NT2/D1 (cell line): ENCODE data around the gene GNAQ.
A peak's percentile ranks its signal among the peaks of the same experiment; 100 is the strongest.

Source experiments
- DNase-seq: peaks from one replicate; pipeline ENCODE4 v3.0.0-alpha.2; 2011; ENCODE audit warnings: low read depth, low spot score
- H3K27me3 ChIP-seq: 2 replicates; pipeline ENCODE4 v1.6.0; 2011; ENCODE audit warnings: mild to moderate bottlenecking; ENCODE audit not compliant: insufficient read length, insufficient read depth
- H3K36me3 ChIP-seq: 2 replicates; pipeline ENCODE4 v1.6.1; 2011; ENCODE audit warnings: mild to moderate bottlenecking, low read length, mixed read lengths; ENCODE audit not compliant: insufficient read depth, insufficient read length
- H3K4me1 ChIP-seq: 2 replicates; pipeline ENCODE4 v1.5.1; 2011; ENCODE audit not compliant: insufficient read depth, insufficient read length
- H3K4me3 ChIP-seq: 2 replicates; pipeline ENCODE4 v1.5.1; 2011; ENCODE audit warnings: low read depth; ENCODE audit not compliant: insufficient read length
- H3K9ac ChIP-seq: 2 replicates; pipeline ENCODE4 v1.6.0; 2011; ENCODE audit warnings: low read depth; ENCODE audit not compliant: insufficient read length
- H3K9me3 ChIP-seq: 2 replicates; pipeline ENCODE4 v1.5.1; 2011; ENCODE audit warnings: mild to moderate bottlenecking, low read length; ENCODE audit not compliant: insufficient read depth
- SUZ12 ChIP-seq: IDR thresholded peaks from 2 replicates; pipeline ENCODE4 v1.6.1; 2011; ENCODE audit not compliant: insufficient read length, insufficient read depth; ENCODE audit errors: extremely low read depth
- YY1 ChIP-seq: IDR thresholded peaks from 2 replicates; pipeline ENCODE4 v1.6.1; 2011; ENCODE audit not compliant: insufficient read length, insufficient read depth
- ZNF274 ChIP-seq: IDR thresholded peaks from 2 replicates; pipeline ENCODE4 v1.6.1; 2011; ENCODE audit warnings: mild to moderate bottlenecking, low read depth, low read length

GNAQ gene

DNA sequence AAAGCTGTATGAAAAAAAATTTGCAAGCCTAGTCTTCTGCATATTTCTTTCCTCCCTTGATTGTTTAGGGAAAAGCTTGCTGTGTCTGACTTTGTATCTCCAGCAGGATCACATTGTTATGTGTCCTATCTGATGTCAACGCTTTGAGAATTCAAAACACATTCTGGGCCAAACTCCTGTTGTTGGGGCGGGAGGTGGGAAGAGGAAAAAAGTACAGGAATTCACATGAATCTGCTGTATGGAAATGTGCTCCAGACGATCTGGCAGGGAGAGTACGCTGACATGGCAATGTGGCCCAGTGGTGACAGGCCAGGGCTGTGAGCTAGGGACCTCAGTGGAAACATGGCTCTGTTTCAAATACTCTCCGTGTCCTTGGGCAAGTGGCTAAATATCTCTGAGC, 296.1 kb downstream of the GNAQ start:
- Histone ChIP-seq H3K36me3 (no peaks in the 10 kb centered on the region), H3K27me3 (no peaks in the 10 kb centered on the region), H3K4me1 (no peaks in the 10 kb centered on the region), H3K9ac (no peak overlapping the region), H3K9me3 (no peaks in the 10 kb centered on the region), H3K4me3 (no peak overlapping the region)
- DNase-seq = peak; percentile 23
- TF ChIP-seq YY1 (no peak), SUZ12 (no peak), ZNF274 (no peak)

DNA sequence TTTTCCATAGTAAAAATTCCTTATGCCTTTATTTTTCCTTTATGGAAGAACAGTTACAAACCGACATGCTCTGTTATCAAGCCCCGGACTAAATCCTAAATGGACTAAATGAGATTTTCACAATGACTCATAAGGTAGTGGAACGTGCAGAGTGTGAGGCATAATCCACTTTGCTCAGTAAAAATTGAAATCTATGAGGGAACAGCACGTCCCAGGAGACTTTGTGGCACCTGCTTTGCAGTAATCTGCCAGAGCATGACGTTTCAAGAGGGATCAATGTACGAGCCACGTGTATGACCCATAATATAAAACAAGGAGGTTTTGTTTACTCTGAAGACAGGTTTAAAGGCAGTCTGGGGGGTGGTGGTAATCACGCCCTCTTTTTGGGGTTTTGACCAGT, 299.7 kb downstream of the GNAQ start:
- no peak for TF ChIP-seq YY1
- Histone ChIP-seq H3K9ac (no peak overlapping the region), H3K4me1 (no peaks in the 10 kb centered on the region), H3K4me3 (no peak overlapping the region), H3K9me3 (no peaks in the 10 kb centered on the region), H3K27me3 (no peaks in the 10 kb centered on the region), H3K36me3 (peaks cover 13% of the 10 kb centered on the region)
- DNase-seq = no peak

DNA sequence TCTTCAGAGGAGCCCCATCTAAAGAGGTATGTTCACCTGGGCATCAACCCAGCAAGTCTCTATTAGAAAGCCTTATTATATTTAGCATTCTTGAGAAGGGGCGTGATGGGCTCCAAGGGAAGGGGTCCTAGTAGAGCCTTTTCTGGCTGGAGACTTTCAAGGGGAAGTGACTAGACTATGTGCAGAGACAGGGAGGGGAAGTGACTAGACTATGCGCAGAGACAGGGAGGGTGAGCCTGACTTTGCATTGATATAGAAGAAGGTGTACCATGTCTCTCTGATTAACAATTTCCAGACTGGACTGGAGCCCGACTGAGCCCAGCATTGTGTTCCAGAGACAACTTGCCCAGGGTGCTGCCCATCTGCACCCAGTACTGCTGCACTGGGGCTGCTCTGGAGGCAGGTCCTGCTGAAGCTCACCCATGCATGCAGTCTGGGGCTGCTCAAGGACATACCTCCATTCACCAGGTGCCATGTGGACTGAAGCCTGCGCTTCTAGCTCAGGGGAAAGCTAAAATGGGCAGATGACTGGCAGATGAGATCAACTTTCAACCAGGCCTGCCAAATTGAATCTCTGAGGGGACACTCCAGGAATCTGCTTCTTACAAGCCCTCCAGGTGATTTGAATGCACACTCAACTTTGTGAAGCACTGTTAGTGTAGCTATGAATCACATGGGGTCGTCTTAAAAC, 300.5 kb downstream of the GNAQ start:
- TF ChIP-seq ZNF274 (no peak), SUZ12 (no peak), YY1 (no peak)
- H3K36me3 ChIP-seq = peaks cover 14% of the 10 kb centered on the region
- DNase-seq = no peak
- H3K4me1 ChIP-seq = no peaks in the 10 kb centered on the region
- H3K9me3 ChIP-seq = no peaks in the 10 kb centered on the region
- no peak overlapping the region for H3K4me3 ChIP-seq
- H3K27me3 ChIP-seq = no peaks in the 10 kb centered on the region
- H3K9ac ChIP-seq = no peak overlapping the region

DNA sequence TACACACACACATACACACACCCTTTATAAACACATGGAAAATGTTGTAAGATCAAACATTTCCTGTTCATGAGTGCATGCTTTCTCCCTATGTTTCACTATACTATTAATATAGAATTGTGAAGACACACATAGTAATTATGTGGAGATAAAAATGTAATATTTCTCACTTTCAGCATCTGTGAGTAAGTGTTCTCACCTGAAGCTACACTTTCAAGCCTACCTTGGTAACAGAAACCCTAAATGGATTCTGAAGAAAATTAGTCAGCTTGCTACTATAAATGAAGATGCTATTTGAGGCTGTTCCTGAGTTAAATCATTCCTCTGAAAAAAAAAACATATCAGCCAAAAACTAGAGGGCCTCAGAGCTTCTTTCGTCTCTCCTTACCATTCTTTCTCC, 302.4 kb downstream of the GNAQ start:
- no peak for TF ChIP-seq SUZ12
- TF ChIP-seq YY1 = no peak
- no peak for TF ChIP-seq ZNF274
- H3K9ac ChIP-seq = no peak overlapping the region
- DNase-seq = no peak
- peaks cover 21% of the 10 kb centered on the region for H3K36me3 ChIP-seq
- no peaks in the 10 kb centered on the region for H3K4me1 ChIP-seq
- H3K9me3 ChIP-seq = no peaks in the 10 kb centered on the region
- no peak overlapping the region for H3K4me3 ChIP-seq
- no peaks in the 10 kb centered on the region for H3K27me3 ChIP-seq

DNA sequence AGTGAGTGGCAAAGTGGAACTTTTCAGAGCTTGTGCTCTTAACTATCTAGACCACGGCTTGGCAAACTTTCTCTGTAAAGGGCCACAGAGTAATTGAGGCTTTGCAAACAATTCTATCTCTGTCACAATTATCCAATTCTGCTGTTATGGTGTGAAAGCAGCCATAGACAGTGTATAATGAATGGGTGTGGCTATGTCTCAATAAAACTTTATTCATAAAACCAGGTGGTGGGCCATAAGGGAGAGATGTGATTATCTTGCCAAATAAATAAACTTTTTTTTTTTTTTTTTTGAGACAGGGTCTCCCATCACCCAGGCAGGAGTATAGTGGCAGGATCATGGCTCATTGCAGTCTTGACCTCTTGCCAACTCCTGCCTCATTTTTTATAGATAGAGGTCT, 304.8 kb downstream of the GNAQ start:
- Histone ChIP-seq H3K4me1 (no peaks in the 10 kb centered on the region), H3K9ac (no peak overlapping the region), H3K36me3 (peaks cover 21% of the 10 kb centered on the region), H3K27me3 (no peaks in the 10 kb centered on the region), H3K9me3 (peaks cover 5% of the 10 kb centered on the region; the same call in 1 of the 2 replicates), H3K4me3 (no peak overlapping the region)
- no peak for DNase-seq
- TF ChIP-seq ZNF274 (no peak), YY1 (no peak), SUZ12 (no peak)

DNA sequence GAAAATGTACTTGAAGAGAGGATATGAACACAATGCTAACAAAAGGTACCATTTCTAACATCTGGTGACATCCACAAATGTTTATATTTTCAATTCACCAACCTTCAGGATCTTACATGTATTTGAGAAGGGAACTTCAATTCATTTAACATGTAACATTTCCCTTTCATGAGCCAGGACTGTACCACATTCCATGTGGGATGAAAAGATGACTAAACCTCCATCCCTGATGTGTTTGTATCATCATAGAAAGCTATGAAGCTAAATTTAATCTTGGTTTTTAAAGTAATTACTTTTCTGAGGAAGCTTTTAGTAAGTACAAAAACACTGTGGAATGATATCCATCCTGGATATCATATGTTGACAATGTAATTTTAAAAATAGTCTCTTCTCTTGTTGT, 305.3 kb downstream of the GNAQ start:
- DNase-seq = no peak
- peaks cover 5% of the 10 kb centered on the region; the same call in 1 of the 2 replicates for H3K9me3 ChIP-seq
- H3K4me3 ChIP-seq = no peak overlapping the region
- peaks cover 21% of the 10 kb centered on the region for H3K36me3 ChIP-seq
- H3K4me1 ChIP-seq = no peaks in the 10 kb centered on the region
- H3K27me3 ChIP-seq = no peaks in the 10 kb centered on the region
- no peak overlapping the region for H3K9ac ChIP-seq
- no peak for TF ChIP-seq YY1
- TF ChIP-seq SUZ12 = no peak
- no peak for TF ChIP-seq ZNF274

DNA sequence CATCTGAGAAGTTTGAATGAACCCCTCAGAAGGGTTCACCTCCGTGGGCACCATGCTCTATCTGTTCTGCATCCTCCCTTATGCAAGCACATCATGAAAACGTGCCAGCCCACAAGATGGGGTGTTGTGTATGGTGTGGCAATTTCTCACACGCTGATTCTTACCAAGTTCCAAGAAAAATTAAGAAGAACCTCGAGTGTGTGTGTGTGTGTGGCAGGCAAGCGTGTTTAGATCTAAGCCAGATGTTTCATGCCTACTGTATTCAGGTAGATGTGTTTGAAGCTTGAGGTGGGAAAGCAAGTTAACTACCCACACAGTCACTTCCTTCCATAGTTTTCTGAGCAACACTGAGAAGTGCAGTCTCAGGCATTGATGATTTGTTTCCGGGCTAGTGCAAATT, 305.8 kb downstream of the GNAQ start:
- peaks cover 5% of the 10 kb centered on the region; the same call in 1 of the 2 replicates for H3K9me3 ChIP-seq
- H3K36me3 ChIP-seq = peaks cover 21% of the 10 kb centered on the region
- H3K4me3 ChIP-seq = no peak overlapping the region

More for the DNA sequence above, 305.8 kb downstream of the GNAQ start:
- TF ChIP-seq YY1 (no peak), ZNF274 (no peak), SUZ12 (no peak)
- H3K9ac ChIP-seq = no peak overlapping the region
- H3K27me3 ChIP-seq = no peaks in the 10 kb centered on the region
- H3K4me1 ChIP-seq = no peaks in the 10 kb centered on the region
- DNase-seq = no peak
